Cerebellar cortex (tissue), 1 donor: ENCODE measurements around the gene LRRC10.

Experiments used
- DNase-seq: peaks from one replicate; pipeline ENCODE4 v3.0.0-alpha.2; 2015; ENCODE audit warnings: low spot score

The LRRC10 gene

GRCh38 chr12:69610729-69611128 lies at the start of gene LRRC10:
LRRC10 (minus strand) TSS chr12:69610907; CDS start chr12:69610838, 69 bp downstream.
- DNase-seq, result no peak

DNA sequence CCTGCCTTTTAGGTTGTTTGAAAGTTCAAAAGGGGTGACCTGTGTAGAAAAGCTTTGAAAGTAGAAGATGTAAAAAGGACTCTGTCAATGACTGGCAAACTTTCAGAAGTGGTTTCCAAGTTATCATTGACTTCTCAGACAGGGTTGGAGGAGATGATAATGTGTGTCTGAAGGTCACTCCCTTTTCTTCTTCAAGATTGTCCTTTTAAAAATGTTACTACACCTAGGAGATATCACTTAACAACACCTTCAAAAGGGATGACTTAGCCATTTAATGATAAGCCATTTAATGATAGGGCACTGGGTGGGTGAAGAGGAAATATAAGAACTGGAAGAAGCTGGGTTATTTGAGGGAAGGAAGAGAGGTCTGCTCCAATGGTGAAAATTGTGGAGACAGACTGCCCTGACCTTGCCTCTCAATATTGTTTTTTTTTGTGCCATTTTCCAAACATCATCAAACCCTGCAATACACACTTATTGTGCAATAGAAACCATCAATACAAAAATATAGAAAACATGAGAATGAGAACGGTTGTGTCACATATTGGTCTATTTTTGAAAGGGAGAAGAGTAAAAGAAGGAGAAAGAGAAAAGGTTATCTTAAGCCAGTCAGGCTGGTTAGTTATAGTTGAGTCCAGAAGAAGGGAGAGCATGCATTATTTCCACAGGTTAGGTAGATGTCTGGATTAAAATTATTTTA lies 49.6 kb upstream of the LRRC10 start:
- no peak for DNase-seq

- no peak for DNase-seq
Measured at GRCh38 chr12:69658203-69658602, 47.5 kb upstream of the LRRC10 start.

DNA sequence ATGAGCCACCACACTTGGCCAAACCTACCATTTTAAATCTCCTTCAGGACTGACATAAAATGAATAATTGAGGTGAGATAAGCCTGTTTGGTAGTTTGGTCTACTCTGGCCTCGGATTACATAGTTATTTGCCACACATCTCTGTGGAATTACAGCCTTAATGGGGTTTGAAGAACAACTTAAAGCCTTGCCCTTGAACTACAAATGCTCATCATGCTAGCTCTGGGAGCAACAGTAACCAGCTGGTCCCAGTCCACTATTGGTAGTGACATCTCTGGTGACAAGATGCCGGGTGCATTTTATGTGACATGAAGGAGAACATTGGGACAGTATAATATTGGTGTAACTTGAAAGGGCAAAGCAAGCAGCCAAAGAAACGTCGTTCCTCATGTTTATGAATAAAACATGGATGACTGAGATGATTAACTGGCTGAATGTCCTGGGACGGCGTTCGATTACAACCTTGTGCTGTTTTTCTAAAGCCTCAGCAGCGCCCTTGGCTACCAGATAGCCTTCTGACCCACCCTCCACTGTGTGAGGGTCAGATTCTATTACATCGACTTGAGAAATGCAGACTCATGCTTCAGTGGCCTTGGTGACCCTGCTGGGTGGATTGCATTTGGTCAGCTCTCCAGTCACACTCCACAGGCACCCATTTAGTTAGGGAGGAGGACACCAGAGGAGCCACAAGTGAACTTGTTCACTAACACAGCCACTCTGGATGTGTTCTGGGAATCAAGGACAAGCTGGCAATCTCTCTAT lies 46.9 kb upstream of the LRRC10 start:
- no peak for DNase-seq

DNA sequence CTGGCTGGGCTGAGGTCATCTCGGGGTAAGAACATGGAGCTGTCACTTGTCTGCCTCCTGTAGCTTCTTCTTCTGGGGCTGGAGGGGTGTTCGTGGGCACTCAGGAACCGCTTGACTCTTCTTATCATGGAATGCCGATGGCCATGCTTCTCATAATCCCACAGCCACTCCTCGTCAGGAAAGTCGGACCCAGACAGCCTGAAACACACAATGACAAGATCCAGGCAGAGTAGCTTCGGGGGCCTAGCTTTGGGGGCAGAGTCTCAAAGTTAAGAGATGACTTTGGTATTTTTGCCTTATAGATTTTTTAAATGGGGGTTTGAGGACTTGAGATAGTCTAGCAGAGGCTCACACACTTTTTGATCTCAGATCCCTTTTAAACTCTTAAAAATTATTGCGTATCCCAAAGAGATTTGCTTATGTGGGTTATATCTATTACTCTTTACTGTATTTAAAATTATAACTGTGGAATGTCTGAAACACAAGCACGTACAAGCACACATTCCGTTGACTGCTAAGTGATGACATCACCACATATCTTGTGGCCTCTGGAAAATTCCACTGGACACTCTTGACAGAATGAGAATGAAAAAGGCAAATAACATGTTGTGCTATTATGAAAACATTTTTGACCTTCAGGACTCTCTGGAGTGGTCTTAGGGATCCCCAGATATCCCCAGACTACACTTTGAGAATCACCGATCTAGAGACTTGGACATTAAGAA lies 45.1 kb upstream of the LRRC10 start:
- no peak for DNase-seq

DNA sequence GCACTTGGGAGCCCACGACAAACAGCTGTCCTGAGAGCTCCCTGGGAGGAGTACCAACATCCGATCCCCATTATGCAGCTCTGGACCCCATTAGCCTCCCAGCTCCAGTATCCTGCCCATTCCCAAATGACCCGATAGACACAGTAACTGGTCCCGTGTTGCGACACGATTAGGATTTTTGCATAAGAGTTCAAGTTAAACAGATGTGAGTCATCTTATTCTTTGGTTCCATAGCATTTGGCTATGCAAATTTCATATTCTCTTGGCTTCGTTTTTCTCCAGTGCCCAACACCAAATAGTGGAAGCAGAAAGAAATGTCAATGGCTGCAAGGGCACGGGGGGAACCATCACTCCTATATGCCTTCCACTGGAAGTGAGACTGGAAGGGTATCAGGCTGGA lies 43.0 kb upstream of the LRRC10 start:
- no peak for DNase-seq

DNA sequence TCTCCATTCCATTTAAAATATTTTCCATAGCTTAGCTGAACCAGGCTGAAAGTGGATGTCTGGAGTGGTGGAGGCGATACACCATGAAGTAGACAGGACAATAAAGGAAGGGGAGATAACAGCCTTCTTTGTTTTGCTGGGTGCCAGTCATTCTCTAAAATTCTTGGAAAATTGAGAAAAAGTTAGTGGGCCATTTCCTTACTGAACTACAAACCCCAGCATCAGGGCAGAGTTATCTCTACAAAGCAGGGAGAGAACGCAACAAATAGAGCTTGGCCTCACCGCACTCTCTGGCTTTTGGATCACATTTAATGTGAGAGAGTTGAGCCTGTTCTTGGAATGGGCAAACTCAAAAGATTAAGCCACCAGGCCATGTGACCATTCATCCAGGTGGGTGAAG lies 41.2 kb upstream of the LRRC10 start:
- DNase-seq, result no peak

DNA sequence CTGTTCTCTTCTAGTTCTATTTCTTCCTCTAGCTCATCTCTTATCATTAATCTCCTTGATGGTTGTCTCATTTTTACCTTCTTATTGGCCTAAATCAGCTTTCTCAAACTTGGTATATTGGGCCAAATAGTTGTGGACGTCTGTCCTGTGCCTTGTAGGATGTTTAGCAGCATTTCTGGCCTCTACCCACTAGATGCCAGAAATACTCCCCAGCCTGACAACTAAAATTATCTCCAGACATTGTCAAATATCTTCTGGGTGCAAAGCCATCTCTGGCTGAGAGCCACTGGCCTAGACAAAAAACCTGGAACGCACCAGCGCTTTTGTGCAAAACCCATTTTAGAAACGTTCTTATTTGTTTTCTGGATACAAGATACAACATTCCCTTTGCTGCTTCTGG lies 38.8 kb upstream of the LRRC10 start:
- DNase-seq, result peak; percentile 18

- no peak for DNase-seq
Measured at GRCh38 chr12:69648476-69648875, 37.8 kb upstream of the LRRC10 start.

DNA sequence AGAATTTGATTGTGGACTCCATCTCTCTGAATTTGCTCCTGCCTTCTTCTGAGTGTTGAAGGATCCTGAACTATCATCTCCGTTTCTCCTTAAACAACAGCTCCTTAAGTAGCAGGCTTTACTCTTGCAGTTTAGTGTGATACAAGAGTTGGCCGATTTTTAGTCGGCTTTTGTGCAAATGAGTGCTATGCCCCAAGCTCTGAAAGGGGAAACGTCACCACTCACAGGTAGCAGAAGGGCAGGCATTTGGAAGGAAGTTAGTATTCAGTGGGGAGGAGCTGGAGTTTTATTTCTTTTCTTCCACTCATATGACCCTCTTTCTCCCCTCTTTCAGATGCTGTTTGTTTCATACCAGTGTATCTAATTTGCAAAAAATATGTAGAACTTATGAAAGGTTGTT lies 36.5 kb upstream of the LRRC10 start:
- no peak for DNase-seq

DNA sequence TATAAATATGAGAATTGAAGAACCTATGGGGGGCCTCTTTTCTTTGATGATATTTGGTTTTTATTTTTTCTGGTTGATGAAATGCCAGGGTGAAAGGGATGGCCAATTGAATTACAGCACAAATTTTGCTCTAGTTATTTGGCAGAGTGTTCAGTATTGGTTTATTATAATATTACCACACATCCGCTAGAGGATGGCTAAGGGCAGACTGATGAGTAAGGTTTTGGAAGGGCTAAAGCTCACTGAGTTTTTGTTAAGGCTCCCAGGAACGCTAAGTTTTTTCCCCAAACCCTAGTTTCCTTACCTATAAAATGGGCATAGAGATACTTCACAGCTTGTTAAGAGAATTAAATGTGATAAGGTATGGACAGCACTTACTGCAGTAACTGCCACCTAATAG lies 34.3 kb upstream of the LRRC10 start:
- DNase-seq, result no peak

DNA sequence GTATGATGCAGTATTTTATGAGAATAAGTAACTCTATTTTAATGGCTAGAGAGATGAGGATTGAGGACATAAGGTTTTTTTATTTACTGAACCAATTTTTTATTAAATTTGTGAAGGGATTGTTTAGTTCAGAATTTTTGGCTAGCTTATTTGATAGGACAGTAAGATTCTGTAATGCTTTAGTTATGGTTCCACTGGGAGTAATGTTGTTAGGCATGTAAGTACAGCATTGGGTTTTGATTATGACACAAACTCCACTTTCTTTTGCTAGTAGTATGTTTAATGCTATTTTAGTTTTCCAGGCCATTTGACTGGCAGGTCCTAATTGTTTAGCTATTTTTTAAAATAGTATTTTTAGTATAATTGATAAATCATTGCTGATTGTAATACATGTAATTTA lies 33.8 kb upstream of the LRRC10 start:
- DNase-seq, result no peak

DNA sequence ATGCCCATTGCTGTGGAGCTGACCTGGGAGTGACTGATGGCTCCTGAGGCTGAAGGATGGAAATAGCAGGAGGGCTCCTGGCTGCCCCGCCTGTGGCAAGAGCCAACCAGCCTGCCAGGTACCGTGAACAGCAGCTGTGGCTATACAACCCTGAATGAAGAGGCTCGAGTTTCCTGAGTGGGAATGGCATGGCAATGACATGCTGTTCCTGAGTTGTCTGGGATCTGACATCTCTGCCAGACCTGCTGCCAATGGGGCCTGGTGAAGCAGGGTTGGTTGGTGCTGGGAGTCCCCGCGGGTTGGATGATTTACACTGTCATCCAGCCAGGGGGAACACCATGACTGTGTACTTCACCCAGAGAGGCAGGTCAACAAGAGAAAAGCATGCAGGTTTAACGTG lies 31.8 kb upstream of the LRRC10 start:
- DNase-seq, result no peak

GRCh38 chr12:69641546-69641945 lies 30.8 kb upstream of the LRRC10 start:
- DNase-seq, result no peak

GRCh38 chr12:69639400-69640016 lies 28.8 kb upstream of the LRRC10 start:
- peak; percentile 47 for DNase-seq

- DNase-seq, result no peak
Measured at GRCh38 chr12:69633061-69633460, 22.4 kb upstream of the LRRC10 start.

DNA sequence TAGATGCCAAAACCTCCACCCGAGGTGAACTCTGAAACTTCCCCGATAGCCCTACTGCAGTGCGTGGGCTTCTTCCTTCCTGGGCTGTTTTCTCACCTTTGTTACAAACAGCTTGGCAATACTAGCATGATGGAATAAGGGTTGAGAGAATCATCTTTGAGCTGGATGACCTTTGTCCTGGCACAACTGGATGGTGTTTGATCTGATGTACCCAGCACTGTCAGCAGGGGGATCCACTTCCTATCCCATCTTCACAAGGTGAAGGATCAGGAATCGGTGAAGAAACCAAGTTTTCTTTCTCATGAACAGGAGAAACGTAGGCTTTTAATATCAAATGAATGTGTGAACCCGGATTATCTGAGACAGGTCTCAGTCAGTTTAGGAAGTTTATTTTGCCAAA lies 19.5 kb upstream of the LRRC10 start:
- DNase-seq, result no peak

GRCh38 chr12:69627501-69627900 lies 16.8 kb upstream of the LRRC10 start:
- DNase-seq, result no peak

DNA sequence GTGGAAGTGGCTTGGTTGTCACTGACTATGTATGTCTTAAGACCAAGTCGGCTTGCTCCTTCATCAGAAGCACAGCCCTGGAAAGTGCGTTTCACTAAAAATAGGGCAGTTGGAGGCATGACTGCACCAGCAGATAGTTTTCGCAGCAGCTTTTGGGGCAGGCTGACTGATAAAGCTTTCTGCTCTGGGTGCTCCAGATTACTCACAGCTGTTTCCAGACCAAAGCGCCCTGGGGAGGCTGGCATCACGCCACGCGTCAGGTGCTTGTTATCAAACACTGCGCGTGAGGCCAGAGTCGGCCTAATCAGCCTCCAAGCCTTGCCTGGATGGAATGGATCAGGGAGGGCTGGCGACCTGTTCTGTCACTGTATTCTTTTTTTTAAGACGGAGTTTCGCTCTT lies 13.3 kb upstream of the LRRC10 start:
- no peak for DNase-seq

GRCh38 chr12:69621551-69621950 lies 10.8 kb upstream of the LRRC10 start:
- no peak for DNase-seq

DNA sequence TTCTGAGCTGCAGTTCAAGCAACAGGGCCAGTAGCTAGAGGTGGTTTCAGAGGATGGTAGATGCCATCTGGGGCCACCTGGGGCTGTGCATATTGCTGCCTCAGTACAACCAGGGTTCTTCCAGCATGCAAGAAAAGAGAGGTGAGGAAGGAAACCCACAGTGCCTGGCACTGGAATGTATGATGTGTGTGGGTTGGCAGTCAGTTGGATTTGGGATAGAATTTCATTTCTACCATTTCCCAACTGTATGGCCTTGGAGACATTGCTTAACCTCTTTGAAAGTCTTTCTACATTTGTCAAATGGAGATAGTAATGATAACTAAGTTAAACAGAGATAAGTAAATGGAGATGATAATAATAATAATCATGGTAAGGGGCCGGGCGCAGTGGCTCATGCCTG lies 10.2 kb upstream of the LRRC10 start:
- no peak for DNase-seq

- DNase-seq, result no peak
Measured at GRCh38 chr12:69620077-69620476, 9.4 kb upstream of the LRRC10 start.

DNA sequence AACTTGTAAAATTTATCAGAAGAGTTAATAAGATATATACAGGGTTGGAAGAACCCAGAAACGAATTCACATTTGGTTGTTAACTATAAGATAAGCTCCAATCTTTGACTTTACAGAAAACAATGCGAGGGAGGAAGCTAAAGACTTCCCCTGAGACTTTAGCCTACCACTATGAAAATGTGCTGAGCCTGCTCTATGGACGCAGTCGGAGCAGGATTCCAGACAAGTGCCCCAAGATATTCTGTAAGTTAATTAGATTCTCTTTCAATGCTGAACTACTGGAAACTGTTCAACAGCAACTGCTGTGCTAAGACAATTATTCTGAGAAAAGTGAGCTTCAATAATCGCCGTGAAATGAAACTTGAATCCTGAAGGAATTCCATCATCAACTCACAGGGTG lies 8.3 kb upstream of the LRRC10 start:
- no peak for DNase-seq
